SK-N-SH (cell line): ENCODE measurements around the gene BCAS2. TPM values are rescaled to one million over a fixed set of nuclear protein-coding genes. Genes with fewer than 3 reads are reported as not detected.

Source experiments
- CTCF ChIA-PET: fragments of 300-600, 350-600 bp; formaldehyde crosslinking; extraction: SDS; loops from one replicate; lab custom pipeline; 2021; lab: Yijun Ruan, JAX
- POLR2A ChIA-PET: fragments of 350-600 bp; sonication (Branson Sonifier 250); formaldehyde crosslinking; extraction: SDS; loops from one replicate; lab custom pipeline; 2020; ENCODE audit warnings: antibody characterized with exemption, inconsistent platforms; lab: Yijun Ruan, JAX
- DNase-seq: peaks from one replicate; pipeline ENCODE4 v3.0.0; 2012
- H2AFZ ChIP-seq: fragments of 200-600 bp; sonication (generic); 2 replicates; pipeline ENCODE4 v1.8.1; 2016; ENCODE audit warnings: antibody characterized with exemption, mild to moderate bottlenecking, low read depth
- H3F3A ChIP-seq: fragments of 200-600 bp; sonication (generic); replicated peaks from 2 replicates; pipeline ENCODE3; 2016; ENCODE audit warnings: antibody characterized with exemption, mild to moderate bottlenecking; ENCODE audit not compliant: insufficient read depth
- H3K27ac ChIP-seq, 2 experiments: fragments of 200-500 bp in 1 of 2; fragments of 200-600 bp in 1 of 2; sonication (Bioruptor generic) in 1 of 2; sonication (generic), shearing (Covaris generic) in 1 of 2; 2 replicates each; pipeline versions ENCODE4 v1.5.1 to v1.6.1; 2014 to 2016; ENCODE audit warnings: low read depth in 2 of 2, inconsistent platforms in 1 of 2, low read length in 1 of 2, mild to moderate bottlenecking in 1 of 2, mixed read lengths in 1 of 2
- H3K27me3 ChIP-seq: fragments of 200-600 bp; sonication (generic), shearing (Covaris generic); 2 replicates; pipeline ENCODE4 v1.6.1; 2016; ENCODE audit warnings: mixed run types; ENCODE audit not compliant: insufficient read depth
- H3K36me3 ChIP-seq, 2 experiments: fragments of 200-500 bp in 1 of 2; fragments of 200-600 bp in 1 of 2; sonication (Bioruptor generic) in 1 of 2; sonication (generic) in 1 of 2; replicated peaks in 1 of 2; 2 replicates each; pipeline versions ENCODE3 to v1.5.1; 2014 to 2016; ENCODE audit warnings: low read length in 1 of 2, mild to moderate bottlenecking in 1 of 2; ENCODE audit not compliant: insufficient read depth in 2 of 2, control insufficient read depth in 1 of 2
- H3K4me1 ChIP-seq, 2 experiments: fragments of 200-500 bp in 1 of 2; fragments of 200-600 bp in 1 of 2; sonication (Bioruptor generic) in 1 of 2; sonication (generic), shearing (Covaris generic) in 1 of 2; 2 replicates each; pipeline versions ENCODE4 v1.5.1 to v1.6.1; 2014 to 2016; ENCODE audit warnings: low read depth in 1 of 2, low read length in 1 of 2, mixed run types in 1 of 2; ENCODE audit not compliant: insufficient read depth in 2 of 2, control insufficient read depth in 1 of 2
- H3K4me2 ChIP-seq: fragments of 200-600 bp; sonication (generic), shearing (Covaris generic); 2 replicates; pipeline ENCODE4 v1.6.1; 2017; ENCODE audit warnings: mixed run types
- H3K4me3 ChIP-seq, 2 experiments: fragments of 200-500 bp in 1 of 2; fragments of 200-600 bp in 1 of 2; sonication (Bioruptor generic) in 1 of 2; sonication (generic), shearing (Covaris generic) in 1 of 2; 2 replicates each; pipeline versions ENCODE4 v1.5.1 to v1.8.1; 2014 to 2016; ENCODE audit warnings: low read depth in 2 of 2, inconsistent platforms in 1 of 2, low read length in 1 of 2, mild to moderate bottlenecking in 1 of 2, mixed read lengths in 1 of 2, moderate library complexity in 1 of 2
- H3K79me2 ChIP-seq: fragments of 200-600 bp; sonication (generic); 2 replicates; pipeline ENCODE4 v1.8.1; 2017; ENCODE audit warnings: mild to moderate bottlenecking; ENCODE audit not compliant: insufficient read depth
- H3K9ac ChIP-seq: fragments of 200-600 bp; sonication (generic); 2 replicates; pipeline ENCODE4 v1.6.1; 2017; ENCODE audit warnings: mixed run types
- H3K9me2 ChIP-seq: fragments of 200-600 bp; sonication (generic); 2 replicates; pipeline ENCODE4 v1.6.1; 2017; ENCODE audit warnings: mixed run types
- H3K9me3 ChIP-seq: fragments of 200-600 bp; sonication (generic); 2 replicates; pipeline ENCODE4 v1.6.1; 2017; ENCODE audit warnings: mixed run types, mild to moderate bottlenecking, moderate library complexity
- H4K20me1 ChIP-seq: fragments of 200-600 bp; sonication (generic); 2 replicates; pipeline ENCODE4 v1.6.1; 2017; ENCODE audit warnings: mild to moderate bottlenecking, mixed run types; ENCODE audit not compliant: insufficient read depth
- FOSL2 ChIP-seq: IDR thresholded peaks from 2 replicates; pipeline ENCODE4 v1.4.0; 2012; ENCODE audit warnings: low read depth, mild to moderate bottlenecking, moderate library complexity, borderline replicate concordance
- FOXM1 ChIP-seq: IDR thresholded peaks from 2 replicates; pipeline ENCODE4 v1.4.0; 2012; ENCODE audit warnings: low read depth, mild to moderate bottlenecking
- JUND ChIP-seq: IDR thresholded peaks from 2 replicates; pipeline ENCODE4 v1.4.0; 2012
- MEF2A ChIP-seq: IDR thresholded peaks from 2 replicates; pipeline ENCODE4 v1.4.0; 2012; ENCODE audit warnings: low read depth, borderline replicate concordance
- MXI1 ChIP-seq: IDR thresholded peaks from 2 replicates; pipeline ENCODE4 v1.6.1; 2012; ENCODE audit warnings: mild to moderate bottlenecking, low read depth, low read length, improper control_type of control experiment
- NRF1 ChIP-seq: IDR thresholded peaks from 2 replicates; pipeline ENCODE4 v1.6.1; 2012; ENCODE audit warnings: low read depth, mild to moderate bottlenecking, low read length
- POLR2AphosphoS5 ChIP-seq: IDR thresholded peaks from 2 replicates; pipeline ENCODE4 v1.6.1; 2012; ENCODE audit warnings: low read depth, low read length
- RCOR1 ChIP-seq: fragments of 150-350 bp; IDR thresholded peaks from 2 replicates; pipeline ENCODE4 v1.6.1; 2017; ENCODE audit warnings: antibody characterized with exemption, low read length
- RXRA ChIP-seq: IDR thresholded peaks from 2 replicates; pipeline ENCODE4 v1.4.0; 2012; ENCODE audit warnings: low read depth, mild to moderate bottlenecking, borderline replicate concordance
- TEAD4 ChIP-seq: IDR thresholded peaks from 2 replicates; pipeline ENCODE4 v1.4.0; 2012; ENCODE audit warnings: mild to moderate bottlenecking, borderline replicate concordance; ENCODE audit not compliant: insufficient read depth
- polyA plus RNA-seq, 3 experiments: library from polyadenylated mRNA; depleted of rRNA; stranded (reverse); fragments of >200 nt; gene quantifications; 2 replicates each; pipeline ENCODE4 v1.2.3, GENCODE V29; 2012
- TF ChIP-seq, protein P1 (sequence below): fragments of 150-350 bp; IDR thresholded peaks from 2 replicates; pipeline ENCODE4 v1.6.1; 2016; ENCODE audit warnings: mild to moderate bottlenecking, low read depth, low read length
- TF ChIP-seq, protein P2 (sequence below): IDR thresholded peaks from 2 replicates; pipeline ENCODE4; 2012
- TF ChIP-seq, protein P3 (sequence below): fragments of 150-350 bp; IDR thresholded peaks from 2 replicates; pipeline ENCODE4 v1.6.1; 2017; ENCODE audit warnings: antibody characterized with exemption, low read length, low read depth, borderline replicate concordance
- TF ChIP-seq, protein P4 (sequence below): fragments of 200-600 bp; sonication (generic); IDR thresholded peaks from 2 replicates; pipeline ENCODE4 v1.6.1; 2017; ENCODE audit warnings: antibody characterized with exemption, mild to moderate bottlenecking, moderate library complexity
- TF ChIP-seq, protein P5 (sequence below): IDR thresholded peaks from 2 replicates; pipeline ENCODE4 v1.4.0; 2012; ENCODE audit warnings: low read depth, borderline replicate concordance

Gene BCAS2
- polyA plus RNA-seq, 1 of the 3 experiments (the other 2 are of a cell fraction): 19.6 TPM

DNA sequence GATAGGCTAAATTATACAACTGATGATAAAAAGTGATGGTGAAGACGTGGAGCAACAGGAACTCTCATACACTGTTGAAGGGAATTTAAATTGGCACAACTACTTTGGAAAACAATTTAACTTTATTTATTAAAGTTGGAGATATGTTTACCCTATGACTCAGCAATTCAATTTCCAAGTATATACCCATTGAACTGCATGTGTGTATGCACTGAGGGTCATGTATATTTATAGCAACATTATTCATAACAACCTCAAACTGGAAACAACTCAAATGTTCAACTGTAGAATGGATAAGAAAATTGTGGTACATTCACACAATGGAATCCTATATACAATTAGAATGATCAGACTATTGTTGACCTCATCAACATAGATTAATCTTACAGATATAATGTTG is 16.5 kb upstream of the BCAS2 start (continued):
- TF ChIP-seq, protein P1, sequence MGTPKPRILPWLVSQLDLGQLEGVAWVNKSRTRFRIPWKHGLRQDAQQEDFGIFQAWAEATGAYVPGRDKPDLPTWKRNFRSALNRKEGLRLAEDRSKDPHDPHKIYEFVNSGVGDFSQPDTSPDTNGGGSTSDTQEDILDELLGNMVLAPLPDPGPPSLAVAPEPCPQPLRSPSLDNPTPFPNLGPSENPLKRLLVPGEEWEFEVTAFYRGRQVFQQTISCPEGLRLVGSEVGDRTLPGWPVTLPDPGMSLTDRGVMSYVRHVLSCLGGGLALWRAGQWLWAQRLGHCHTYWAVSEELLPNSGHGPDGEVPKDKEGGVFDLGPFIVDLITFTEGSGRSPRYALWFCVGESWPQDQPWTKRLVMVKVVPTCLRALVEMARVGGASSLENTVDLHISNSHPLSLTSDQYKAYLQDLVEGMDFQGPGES: no peak
- TF ChIP-seq, protein P2, sequence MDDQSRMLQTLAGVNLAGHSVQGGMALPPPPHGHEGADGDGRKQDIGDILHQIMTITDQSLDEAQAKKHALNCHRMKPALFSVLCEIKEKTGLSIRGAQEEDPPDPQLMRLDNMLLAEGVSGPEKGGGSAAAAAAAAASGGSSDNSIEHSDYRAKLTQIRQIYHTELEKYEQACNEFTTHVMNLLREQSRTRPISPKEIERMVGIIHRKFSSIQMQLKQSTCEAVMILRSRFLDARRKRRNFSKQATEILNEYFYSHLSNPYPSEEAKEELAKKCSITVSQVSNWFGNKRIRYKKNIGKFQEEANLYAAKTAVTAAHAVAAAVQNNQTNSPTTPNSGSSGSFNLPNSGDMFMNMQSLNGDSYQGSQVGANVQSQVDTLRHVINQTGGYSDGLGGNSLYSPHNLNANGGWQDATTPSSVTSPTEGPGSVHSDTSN: no peak
- TF ChIP-seq FOXM1 (no peak), RXRA (no peak)
- TF ChIP-seq, protein P3, sequence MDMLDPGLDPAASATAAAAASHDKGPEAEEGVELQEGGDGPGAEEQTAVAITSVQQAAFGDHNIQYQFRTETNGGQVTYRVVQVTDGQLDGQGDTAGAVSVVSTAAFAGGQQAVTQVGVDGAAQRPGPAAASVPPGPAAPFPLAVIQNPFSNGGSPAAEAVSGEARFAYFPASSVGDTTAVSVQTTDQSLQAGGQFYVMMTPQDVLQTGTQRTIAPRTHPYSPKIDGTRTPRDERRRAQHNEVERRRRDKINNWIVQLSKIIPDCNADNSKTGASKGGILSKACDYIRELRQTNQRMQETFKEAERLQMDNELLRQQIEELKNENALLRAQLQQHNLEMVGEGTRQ: no peak
- TF ChIP-seq, protein P4, sequence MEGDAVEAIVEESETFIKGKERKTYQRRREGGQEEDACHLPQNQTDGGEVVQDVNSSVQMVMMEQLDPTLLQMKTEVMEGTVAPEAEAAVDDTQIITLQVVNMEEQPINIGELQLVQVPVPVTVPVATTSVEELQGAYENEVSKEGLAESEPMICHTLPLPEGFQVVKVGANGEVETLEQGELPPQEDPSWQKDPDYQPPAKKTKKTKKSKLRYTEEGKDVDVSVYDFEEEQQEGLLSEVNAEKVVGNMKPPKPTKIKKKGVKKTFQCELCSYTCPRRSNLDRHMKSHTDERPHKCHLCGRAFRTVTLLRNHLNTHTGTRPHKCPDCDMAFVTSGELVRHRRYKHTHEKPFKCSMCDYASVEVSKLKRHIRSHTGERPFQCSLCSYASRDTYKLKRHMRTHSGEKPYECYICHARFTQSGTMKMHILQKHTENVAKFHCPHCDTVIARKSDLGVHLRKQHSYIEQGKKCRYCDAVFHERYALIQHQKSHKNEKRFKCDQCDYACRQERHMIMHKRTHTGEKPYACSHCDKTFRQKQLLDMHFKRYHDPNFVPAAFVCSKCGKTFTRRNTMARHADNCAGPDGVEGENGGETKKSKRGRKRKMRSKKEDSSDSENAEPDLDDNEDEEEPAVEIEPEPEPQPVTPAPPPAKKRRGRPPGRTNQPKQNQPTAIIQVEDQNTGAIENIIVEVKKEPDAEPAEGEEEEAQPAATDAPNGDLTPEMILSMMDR: no peak

DNA sequence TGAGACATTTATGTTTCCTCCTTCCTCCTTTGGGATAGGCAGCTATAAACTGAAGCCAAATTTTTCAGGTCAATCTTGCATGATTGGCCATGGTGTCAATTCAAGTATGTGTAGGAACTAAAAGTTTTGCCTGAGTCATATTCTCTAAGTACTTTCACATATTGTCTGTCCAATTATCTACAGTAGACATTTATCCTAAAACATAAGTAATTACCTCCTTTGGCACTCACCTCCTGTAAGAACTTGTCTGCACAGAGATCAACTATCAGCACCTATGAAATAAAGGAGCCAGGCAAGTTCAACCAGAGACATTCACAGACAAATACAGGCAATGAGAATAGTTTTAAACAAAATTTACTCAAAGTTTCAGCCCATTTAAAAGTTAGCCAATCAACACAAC is 14.2 kb upstream of the BCAS2 start:
- H3K9me2 ChIP-seq: no peaks in the 10 kb centered on the region; the same call in 1 of the 2 replicates
- CTCF ChIA-PET: interaction anchor here (1.4 kb wide), 1 partner anchor 15 kb away, joined by 3 read pairs; the partner anchor contains the start of gene BCAS2

More for the DNA sequence above, 14.2 kb upstream of the BCAS2 start:
- Histone ChIP-seq H4K20me1 (no peaks in the 10 kb centered on the region), H3K9me3 (no peaks in the 10 kb centered on the region), H3K79me2 (no peaks in the 10 kb centered on the region), H3K4me2 (no peak overlapping the region), H3K9ac (no peak overlapping the region), H2AFZ (no peak overlapping the region), H3K36me3 (no peaks in the 10 kb centered on the region), H3K27ac (no peak overlapping the region), H3F3A (no peaks in the 10 kb centered on the region), H3K4me3 (no peak overlapping the region), H3K27me3 (no peaks in the 10 kb centered on the region), H3K4me1 (no peaks in the 10 kb centered on the region)
- TF ChIP-seq, protein P5, sequence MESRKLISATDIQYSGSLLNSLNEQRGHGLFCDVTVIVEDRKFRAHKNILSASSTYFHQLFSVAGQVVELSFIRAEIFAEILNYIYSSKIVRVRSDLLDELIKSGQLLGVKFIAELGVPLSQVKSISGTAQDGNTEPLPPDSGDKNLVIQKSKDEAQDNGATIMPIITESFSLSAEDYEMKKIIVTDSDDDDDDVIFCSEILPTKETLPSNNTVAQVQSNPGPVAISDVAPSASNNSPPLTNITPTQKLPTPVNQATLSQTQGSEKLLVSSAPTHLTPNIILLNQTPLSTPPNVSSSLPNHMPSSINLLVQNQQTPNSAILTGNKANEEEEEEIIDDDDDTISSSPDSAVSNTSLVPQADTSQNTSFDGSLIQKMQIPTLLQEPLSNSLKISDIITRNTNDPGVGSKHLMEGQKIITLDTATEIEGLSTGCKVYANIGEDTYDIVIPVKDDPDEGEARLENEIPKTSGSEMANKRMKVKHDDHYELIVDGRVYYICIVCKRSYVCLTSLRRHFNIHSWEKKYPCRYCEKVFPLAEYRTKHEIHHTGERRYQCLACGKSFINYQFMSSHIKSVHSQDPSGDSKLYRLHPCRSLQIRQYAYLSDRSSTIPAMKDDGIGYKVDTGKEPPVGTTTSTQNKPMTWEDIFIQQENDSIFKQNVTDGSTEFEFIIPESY: no peak
- TF ChIP-seq TEAD4 (no peak), NRF1 (no peak), MEF2A (no peak), FOSL2 (no peak), MXI1 (no peak), FOXM1 (no peak), RCOR1 (no peak), JUND (no peak), POLR2AphosphoS5 (no peak)
- TF ChIP-seq, protein P1: no peak
- TF ChIP-seq, protein P4: no peak
- POLR2A ChIA-PET: no interaction called here
- no peak for DNase-seq
